ENCODE data around the gene GAD2.
A peak's percentile ranks its signal among the peaks of the same experiment; 100 is the strongest.

The GAD2 gene

DNA sequence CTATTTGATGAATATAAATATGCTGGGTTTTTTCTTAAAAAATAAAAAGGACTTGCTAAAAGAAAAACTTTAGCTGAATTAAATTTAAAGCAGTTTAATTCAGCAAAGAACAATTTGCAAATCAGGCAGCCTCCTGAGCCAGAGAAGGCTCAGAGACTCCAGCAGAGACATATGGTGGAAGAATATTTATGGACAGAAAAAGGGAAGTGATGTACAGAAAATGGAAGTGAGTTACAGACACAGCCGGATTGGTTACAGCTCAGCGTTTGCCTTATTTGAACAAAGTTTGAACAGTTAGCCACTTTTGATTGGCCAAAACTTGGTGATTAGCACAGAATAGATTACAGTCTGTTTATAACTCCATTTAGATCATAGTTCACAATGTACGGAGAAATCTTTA is 110.3 kb downstream of the GAD2 start:
- DNase-seq = no peak

DNA sequence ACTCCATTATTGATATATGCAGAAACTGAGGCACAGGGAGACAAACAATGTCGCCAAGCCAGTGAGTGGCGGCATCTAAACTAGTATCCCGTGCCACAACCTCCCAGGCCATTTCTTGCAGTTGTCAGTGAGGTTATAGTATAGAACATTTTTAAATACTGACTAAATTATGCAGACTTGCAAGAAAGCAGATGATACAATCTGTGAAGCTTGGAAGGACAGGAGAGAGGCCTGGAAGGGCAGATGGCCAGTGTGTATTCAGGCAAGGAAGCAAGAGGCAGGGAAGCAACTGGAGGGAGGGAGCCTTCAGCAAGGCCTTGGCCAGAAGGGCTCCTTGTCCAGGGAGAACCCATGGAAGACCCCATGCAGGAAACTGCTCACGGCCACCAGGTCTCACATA is 111.2 kb downstream of the GAD2 start:
- no peak for DNase-seq

DNA sequence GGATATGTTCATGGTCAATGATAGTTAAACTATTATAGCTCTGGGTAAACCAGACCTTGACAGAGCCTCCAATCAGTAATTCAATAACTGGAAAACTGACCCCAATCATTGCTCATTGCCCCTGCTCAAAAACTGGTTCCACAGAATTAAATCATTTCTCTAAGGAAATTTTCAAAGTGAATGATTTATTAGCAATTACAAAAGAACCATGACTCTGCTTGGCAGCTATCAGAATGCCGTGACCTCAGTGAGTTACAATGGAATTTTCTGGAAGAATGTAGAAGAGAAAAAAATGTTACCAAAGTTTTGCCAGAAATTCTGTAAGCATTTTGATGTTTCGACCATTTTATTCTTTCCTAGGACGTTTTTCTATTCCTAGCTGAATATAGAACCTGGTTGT is 114.8 kb downstream of the GAD2 start:
- DNase-seq = no peak

DNA sequence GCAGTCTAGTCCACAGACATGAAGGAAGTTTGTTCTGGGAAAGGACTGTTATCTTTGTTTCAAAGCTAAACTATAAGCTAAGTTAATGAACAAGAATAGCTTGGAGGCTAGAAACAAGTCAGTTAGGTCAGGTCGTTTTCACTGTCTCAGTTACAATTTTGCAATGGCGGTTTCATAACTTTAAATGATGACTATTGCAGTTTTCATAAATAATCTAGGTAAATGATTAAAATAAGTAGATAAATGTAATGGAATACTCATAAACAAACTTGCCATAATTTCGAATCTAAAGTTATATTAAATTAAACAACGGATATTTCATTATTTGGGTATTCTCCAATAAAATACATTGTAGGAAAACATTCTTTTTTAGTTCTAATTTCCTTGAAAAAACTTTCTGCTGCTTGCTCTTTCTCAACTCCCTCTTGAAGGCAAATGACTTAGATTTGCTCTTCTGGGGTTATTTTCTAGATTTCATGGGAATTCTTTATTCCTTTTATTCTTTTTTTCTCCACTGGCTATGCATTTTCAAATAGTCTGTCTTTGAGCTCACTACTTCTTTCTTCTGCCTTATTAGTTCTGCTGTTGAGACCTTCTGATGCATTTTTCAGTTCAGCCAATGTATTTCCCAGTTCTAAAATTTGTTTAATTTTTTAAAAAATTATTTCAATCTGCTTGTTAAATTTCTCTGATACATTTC is 117.8 kb downstream of the GAD2 start:
- DNase-seq = no peak

- DNase-seq = peak; percentile 87
These were observed 118.5 kb downstream of the GAD2 start for GRCh38 chr10:26334932-26335573.

- no peak for DNase-seq
These were observed 119.1 kb downstream of the GAD2 start for GRCh38 chr10:26335574-26336093.

- peak; percentile 71 for DNase-seq
These were observed 120.4 kb downstream of the GAD2 start for GRCh38 chr10:26336979-26337378.

DNA sequence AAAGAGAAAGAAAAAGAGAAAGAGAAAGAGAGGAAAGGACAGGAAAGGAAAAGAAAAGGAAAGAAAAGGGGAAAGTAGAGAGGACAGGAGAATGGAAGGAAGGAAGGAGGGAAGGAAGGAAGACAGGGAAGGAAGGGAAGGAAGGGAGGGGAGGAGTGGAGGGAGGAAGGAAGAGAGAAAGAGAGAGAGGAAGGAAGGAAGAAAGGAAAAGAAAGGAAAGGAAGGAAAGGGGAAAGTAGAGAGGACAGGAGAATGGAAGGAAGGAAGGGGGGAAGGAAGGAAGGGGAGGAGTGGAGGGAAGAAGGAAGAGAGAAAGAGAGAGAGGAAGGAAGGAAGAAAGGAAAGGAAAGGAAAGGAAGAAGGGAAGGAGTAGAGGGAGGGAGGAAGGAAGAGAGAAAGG is 125.1 kb downstream of the GAD2 start:
- DNase-seq = no peak

GRCh38 chr10:26348821-26349417 is 132.3 kb downstream of the GAD2 start:
- peak; percentile 19 for DNase-seq

All from hematopoietic multipotent progenitor cell treated with erythropoietin and hydrocortisone succinate and interleukin-3 and kit ligand, for 4 days (in vitro differentiated cells).